ENCODE measurements around the gene RFXANK.

DNA sequence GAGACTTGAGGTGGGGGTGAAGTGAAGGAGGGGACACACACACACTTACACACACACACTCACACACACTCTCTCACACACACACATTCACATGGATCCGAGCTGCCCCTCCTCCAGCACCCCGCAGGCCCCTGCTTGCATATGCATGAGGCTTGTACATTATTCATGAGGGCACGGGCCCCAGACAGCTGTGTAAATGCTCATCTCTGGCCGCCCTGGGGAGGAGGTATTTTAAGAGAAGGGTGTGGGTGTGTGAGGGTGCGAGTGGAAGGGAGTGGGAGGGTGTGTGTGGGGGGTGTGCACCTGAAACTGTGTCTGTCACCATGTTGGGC is 22.1 kb downstream of the RFXANK start:
- TF ChIP-seq, protein P1, sequence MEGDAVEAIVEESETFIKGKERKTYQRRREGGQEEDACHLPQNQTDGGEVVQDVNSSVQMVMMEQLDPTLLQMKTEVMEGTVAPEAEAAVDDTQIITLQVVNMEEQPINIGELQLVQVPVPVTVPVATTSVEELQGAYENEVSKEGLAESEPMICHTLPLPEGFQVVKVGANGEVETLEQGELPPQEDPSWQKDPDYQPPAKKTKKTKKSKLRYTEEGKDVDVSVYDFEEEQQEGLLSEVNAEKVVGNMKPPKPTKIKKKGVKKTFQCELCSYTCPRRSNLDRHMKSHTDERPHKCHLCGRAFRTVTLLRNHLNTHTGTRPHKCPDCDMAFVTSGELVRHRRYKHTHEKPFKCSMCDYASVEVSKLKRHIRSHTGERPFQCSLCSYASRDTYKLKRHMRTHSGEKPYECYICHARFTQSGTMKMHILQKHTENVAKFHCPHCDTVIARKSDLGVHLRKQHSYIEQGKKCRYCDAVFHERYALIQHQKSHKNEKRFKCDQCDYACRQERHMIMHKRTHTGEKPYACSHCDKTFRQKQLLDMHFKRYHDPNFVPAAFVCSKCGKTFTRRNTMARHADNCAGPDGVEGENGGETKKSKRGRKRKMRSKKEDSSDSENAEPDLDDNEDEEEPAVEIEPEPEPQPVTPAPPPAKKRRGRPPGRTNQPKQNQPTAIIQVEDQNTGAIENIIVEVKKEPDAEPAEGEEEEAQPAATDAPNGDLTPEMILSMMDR (IDR thresholded peaks at IDR 0.05), result no peak
- TF ChIP-seq POLR2A (IDR thresholded peaks at IDR 0.05), result no peak
